Skin epidermis (tissue), 12 donors: ENCODE results near the gene DUS1L.

Experiments used
- H3K27ac ChIP-seq, 21 experiments: fragments of 200-600 bp; sonication (generic) in 11 of 21; one replicate each; pipeline ENCODE4 v1.5.0; 2020; ENCODE audit warnings: mild to moderate bottlenecking in 3 of 21, inconsistent platforms in 2 of 21, moderate library complexity in 2 of 21
- H3K4me3 ChIP-seq, 7 experiments: fragments of 200-600 bp; sonication (generic) in 2 of 7; one replicate each; pipeline ENCODE4 v1.5.0; 2020; ENCODE audit warnings: inconsistent platforms in 2 of 7, mild to moderate bottlenecking in 2 of 7, moderate library complexity in 1 of 7

The DUS1L gene

DNA sequence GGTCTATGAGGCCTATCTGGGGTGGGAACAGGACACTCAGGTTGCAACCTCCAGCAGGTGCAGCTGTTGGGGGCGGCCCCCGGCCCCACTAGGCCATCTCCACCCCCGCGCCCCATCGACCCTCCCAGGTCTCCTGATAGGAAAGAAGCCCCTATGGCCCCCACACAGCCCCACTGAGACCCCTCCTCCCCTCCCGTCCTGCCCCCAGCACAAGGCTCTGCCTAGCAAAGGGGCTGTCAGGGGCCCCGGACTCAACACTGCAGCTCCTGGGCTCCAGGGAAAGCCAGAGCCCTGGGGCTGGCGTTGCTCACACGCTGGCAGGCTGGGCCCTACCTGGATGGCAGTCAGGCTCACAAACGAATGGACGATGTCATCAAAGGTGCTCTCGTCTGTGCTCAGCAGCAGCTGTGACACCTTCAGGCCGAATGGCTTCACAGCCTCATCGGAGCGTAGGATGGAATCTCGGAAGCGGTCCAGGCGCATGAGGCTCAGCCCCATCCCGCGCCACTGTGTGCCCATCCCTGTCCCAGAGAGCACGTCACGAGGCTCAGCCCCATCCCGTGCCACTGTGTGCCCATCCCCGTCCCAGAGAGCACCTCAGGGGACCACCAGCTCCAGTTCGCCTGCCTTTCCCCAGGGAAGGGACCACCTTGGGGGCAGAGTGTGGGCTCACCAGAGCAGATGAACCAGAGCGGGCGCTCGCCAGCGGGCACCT lies 25.1 kb upstream of the DUS1L start:
- no peak overlapping the region for H3K4me3 ChIP-seq
- H3K27ac ChIP-seq = no peak overlapping the region

DNA sequence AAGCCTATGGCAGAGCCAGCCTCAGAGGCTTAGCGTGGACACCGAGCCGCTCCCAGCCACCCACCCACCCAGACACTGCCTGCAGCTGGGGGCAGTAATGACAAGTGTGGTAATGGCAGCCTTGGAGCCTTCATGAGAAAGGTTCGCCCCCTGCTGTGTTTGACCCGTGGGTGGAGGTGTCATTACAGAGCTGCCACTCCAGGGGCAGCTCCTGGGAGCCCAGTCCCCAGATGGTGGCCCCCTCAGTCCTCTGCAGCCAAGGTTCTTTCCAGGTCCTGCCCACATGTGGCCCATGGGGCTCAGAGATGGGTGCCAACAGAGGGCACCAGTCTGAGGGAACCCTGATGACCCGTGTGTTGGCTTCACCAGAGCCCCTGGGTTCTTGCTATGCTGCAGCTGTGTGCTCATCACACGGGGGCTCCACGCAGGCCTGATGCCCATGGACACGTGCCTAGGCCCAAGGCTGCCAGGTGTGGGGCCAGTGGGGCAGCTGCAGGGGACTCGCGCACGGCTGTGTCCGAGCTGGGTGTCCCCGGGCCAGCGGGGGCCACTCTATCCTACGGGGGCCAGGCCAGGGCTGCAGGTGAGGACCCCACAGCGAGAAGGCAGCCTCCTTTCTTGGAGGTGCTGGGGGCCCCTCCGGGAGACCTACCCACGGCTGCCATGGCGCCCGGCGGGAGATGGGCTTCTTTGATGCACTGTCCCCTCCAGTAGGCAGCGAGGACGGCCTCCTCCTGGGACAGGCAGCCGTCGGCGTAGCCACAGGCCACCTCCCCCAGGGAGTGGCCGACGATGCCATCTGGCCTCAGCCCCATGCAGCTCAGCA lies 24.3 kb upstream of the DUS1L start:
- H3K4me3 ChIP-seq = no peak overlapping the region
- H3K27ac ChIP-seq = no peak overlapping the region

DNA sequence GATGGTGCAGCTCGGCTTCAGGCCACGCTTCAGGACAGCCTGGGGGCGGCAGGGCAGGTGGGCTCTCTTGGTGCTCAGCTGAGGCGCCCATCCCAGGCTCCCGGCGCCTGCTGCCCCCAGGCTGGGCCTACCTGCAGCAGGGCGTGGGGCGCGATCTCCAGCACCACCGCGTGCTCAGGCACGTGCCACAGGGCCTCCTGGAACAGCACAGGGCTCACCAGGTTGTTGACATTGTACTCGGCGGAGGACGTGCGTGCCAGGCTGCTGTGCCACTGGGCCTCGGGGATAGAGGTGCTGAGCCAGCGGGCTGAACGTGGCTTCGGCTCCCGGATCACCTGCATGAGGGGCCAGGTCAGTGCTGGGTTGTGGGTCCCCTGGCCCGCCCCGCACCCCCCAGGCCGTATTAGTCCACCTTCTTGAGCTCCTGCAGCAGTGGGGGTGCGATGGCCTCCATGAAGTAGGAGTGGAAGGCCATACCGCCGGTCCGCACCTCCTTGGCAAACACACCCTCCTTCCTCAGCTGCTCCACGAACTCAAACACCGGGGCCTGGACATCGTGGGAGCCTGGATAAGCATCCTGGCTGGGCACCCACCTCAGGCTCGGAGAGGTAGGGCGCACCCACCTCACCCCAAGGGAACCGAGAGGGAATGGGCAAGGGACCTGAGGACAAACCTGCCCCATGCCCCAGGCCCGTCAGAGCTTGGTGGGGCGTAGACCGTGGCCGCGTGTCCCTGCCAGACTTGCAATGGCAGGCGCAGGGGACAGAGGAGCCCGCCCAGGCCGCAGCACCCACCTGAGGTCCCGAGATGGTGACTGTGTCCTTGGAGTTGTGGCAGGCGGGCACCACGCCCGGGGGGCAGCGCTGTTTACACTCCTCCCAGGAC lies 23.5 kb upstream of the DUS1L start:
- no peak overlapping the region for H3K27ac ChIP-seq
- H3K4me3 ChIP-seq = no peak overlapping the region

DNA sequence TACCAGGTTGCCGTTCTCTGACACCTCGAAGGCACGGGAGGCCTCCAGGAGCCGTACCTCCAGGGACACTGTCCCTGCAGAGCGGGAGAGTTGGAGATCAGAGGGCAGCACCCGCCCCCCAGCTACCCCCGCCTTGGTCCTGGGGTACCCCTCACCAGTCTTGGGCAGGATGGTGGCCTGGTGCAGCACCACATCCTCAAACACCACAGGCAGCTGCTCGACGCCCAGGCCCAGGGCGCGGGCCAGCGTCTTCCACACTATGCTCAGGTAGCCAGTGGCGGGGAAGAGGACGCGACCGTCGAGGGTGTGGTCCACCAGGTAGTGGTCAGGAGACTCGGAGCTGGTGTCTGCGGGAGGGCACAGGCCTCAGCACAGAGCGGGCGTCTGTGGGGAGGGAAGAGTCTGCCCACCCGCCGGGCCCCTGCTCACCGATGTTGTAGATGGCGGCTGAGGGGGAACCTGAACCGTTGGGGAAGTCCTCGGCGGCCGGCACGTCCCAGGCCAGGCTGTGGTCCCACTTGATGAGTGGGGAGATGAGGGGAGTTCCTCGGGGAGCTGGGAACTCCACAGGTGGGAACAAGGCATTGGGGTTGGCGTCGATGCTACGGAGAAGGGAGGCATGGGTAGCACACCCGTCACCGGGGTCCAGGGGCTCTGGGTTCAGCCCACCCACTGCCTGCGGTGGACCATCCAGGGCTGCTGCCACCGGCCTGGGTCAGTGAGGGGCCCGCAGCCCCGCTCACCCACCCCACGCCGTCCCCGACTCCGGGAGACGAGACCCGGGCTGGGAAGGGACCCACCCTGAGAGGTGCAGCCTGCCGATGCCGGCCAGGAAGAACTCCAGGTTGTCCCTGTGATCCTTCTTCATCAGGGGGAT lies 22.6 kb upstream of the DUS1L start:
- Histone ChIP-seq H3K4me3 (no peak overlapping the region), H3K27ac (no peak overlapping the region)

DNA sequence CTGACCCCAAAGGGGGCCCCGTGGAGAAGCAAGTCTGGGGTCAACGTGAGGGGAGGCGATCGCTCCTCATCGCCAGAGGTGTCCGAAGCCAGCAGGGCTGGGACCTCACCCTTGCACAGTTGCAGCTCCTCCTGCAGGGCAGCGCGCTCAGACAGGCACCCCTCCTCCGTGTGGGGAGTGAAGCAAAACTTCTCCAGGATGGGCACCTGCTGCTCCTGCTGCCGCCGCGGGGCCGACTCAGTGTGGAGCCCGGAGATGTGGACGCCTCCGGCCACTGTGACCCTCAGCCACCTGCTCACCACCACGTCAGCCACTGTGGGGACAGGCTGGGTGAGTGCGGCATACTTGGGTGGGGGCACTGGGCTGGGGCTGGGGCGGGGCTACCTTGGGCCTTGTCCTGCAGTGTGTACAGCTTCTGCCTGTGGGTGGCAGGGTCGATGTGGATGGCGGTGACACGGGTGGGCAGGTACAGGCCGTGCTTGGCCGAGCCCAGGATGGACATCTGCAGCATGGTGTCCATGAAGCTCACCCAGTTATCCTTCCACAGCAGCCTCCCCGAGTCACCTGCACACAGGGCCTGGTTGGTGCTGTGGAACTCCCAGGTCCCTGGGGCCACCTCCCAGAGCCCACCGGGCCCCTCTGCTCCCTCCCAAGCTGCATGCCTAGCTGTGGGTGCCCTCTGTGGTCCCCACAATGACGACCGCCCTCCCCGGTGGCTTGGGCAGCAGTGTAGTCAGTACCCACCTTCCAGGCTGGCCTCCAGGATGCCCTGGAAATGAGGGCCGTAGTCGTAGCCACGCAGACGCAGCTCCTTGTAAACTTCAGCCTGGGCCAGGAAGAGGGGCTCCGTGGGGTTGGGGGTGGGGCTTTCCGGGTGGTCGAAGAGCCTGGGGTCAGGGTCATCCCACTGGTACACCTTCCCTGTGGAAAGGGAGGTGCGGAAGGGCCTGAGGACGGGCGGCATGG lies 21.6 kb upstream of the DUS1L start:
- H3K4me3 ChIP-seq = no peak overlapping the region

DNA sequence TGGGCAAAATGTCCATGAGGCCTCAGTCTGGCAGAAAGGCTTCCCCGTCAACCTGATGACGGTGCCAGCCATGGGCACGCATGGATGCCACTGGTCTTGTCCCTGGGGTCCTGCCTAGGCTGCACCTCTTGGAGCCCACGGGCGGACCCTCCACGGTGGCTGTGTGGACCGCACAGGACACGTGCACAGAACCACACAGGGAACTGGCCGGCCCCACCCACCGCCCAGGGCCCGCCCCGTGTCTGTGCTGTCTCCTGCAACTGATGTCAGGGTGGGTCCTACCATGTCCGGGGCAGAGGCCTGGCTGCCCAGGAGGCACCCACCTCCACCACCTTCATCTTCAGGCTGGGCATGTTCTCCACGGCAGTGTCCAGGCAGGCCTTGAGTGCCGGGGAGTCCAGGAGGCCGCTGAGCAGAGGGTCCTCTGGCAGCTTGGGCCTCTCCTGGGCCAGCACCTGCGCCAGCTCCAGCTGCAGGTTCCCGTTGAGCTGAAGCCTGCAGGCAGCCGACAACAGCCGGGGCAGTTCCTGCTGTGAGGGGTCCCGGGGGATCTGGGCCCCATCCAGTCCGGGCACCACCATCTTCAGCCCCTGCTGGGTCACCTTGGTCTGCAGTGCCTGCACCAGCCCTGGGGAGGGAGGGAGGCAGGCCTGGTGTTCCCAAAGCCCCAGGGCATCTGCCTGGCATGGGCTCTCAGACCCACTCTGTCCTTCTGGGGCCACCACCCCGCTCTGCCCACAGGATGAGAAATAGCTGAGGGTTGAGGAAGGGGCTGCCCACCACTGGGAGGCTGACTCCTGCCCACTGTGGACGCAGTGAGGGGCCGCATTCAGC lies 20.5 kb upstream of the DUS1L start:
- Histone ChIP-seq H3K27ac (no peak overlapping the region), H3K4me3 (no peak overlapping the region)

More for the DNA sequence above, 21.6 kb upstream of the DUS1L start:
- no peak overlapping the region for H3K27ac ChIP-seq

DNA sequence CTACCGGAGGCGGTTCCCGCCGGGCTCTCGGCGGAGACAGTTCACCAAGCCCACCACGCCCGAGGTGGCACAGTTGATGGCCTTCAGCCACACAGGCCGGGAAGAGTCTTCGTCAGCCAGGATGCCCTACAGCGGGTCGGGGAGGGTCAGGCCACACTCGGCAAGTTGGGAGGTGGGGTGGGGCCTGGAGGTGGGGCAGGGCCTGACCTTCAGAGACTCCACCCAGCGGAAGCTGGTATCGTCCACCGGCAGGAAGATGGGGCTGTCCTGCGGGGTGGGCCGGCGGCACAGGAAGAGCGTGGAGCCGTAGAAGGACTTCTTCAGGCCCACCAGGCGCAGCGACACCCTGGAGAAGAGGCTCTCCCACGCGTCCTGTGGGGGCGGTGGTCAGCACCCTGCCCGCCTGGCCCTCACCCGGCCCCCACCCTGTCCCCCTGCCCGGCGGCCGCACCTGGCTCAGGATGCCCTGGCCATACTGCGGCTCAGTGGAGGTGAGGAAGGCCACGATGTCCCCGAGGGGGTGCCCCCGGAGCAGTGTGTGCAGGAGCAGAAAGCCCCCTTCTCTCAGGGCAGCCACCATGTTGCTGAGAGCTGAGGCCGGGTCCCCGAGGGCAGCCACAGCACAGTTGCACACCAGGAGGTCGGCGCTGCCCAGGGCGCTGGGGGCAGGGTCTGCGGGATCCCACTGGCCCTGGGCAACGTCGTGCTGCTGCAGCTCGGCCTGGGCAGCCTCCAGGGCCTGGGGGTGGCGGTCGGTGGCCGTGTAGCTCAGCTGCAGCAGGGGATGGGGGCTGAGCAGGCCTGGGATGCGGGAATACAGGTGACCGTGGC lies 19.6 kb upstream of the DUS1L start:
- Histone ChIP-seq H3K27ac (no peak overlapping the region), H3K4me3 (no peak overlapping the region)

DNA sequence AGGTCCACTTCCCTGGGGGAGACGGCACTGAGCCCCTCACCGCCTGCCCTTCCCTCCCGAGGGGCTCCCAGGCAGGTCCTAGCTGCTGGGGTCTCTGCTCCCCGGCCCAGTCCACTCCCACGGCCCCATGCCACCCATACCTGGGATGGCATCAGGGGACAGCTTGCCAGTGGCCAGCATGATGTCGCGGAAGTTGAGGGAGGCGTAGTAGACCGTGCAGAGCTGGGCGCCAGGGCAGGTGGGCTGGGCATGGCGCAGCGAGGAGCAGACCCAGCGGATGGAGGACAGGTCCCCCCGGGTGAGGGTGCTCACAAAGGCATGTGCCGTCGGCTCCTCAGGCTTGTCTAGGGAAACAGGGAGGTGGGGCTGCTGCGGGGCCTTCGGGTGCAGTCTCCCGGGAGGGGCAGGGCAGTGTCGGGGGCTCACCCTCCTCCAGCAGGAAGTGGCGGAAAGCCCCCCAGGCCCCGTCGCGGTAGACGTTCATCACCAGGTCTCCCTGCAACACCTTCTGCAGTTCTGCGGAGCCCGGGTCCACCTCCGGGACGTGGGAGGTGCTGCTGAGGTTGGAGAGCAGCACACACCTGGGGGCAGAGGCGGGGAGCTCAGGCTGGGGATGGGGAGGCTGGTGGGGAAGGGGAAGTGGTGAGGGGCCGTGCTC lies 18.9 kb upstream of the DUS1L start:
- H3K4me3 ChIP-seq = no peak overlapping the region
- H3K27ac ChIP-seq = no peak overlapping the region

DNA sequence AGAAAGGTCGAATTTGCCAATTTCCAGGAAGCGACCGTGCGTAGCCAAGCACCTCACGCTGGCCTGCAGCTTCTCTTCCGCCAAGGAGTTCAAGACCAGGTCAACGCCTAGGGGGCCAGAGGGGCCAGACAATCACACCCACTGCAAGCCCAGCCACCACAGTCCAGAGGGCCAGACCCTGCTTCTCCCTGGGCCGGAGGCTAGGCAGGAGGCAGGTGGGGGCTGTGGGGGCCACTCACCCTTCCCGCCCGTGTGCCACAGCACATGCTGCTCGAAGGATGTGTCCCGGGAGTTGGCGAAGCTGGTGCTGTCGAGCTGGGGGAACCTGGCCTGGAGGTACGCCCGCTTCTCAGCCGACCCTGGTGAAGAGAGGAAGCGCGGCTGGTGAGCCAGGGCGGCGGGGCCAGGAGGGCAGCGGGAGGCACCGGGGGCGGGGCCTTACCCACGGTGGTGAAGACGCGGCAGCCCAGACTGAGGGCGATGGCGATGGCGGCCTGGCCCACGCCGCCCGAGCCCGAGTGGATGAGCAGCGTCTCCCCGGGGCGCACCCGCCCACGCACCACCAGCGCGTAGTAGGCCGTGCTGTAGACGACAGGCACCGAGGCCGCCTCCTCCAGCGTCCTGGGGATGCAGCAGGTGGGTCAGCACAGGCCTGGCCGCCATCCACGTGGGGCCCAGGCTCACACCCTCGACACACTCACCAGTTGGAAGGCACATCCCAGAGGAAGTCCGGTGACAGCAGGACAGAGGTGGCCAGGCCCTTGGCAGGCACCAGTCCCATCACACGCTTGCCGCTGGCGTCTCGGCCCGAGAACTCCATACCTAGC lies 18.1 kb upstream of the DUS1L start:
- Histone ChIP-seq H3K4me3 (no peak overlapping the region), H3K27ac (no peak overlapping the region)

DNA sequence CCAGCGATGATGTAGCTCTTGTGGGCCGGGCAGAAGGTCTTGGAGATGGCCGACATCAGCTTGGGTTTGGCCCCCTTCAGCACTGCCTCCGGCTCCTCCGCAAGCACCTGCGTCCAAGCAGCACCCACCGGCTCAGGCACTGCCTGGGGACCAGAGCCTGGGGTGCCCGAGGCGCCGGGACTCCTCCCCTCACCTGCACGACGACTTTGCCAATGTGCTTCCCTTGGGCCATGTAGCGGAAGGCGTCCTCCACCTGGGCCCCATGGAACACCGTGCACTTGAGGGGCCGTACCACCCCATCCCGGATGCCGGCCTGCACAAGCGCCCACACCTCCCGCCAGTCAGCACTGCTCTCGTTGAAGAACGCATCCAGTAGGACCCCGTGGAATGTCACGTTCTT lies 17.4 kb upstream of the DUS1L start:
- H3K27ac ChIP-seq = no peak overlapping the region
- no peak overlapping the region for H3K4me3 ChIP-seq

DNA sequence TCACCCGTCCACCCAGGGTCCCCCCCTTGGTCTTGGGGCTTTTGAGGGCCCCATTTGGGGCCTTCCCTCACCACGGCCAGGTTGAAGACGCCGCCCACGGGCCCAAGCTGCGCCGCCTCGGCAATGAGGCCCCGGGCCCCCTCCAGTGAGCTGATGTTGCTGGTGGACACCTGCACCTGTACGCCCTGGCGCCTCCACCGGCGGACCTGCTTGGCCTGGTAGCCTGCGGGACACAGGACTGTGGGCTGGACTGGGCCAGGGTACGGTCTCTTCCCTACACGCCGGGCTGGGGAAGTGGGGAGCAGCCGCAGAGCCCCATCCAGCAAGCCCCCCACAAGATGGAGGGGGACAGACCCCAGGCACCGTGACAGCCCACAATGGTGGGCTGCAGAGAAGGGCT lies 16.9 kb upstream of the DUS1L start:
- Histone ChIP-seq H3K4me3 (no peak overlapping the region), H3K27ac (no peak overlapping the region)

DNA sequence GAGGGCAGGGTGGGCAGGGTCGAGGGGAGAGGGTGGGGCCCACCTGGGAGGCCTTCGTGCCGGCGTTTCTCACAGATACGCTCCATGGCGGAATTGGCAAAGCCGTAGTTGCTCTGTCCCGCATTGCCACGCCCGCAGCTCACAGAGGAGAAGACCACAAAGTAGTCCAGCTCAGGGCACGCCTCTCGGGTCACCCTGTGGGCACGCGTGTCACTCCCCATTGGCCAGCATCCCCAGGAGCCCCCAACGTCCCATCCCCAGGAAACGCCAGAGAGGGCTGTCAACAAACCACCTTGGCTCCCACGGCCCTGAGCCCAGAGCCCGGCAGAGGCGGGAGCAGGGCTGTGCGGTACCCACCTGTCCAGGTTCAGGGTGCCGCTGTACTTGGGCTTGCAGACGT lies 16.4 kb upstream of the DUS1L start:
- Histone ChIP-seq H3K4me3 (no peak overlapping the region), H3K27ac (no peak overlapping the region)

DNA sequence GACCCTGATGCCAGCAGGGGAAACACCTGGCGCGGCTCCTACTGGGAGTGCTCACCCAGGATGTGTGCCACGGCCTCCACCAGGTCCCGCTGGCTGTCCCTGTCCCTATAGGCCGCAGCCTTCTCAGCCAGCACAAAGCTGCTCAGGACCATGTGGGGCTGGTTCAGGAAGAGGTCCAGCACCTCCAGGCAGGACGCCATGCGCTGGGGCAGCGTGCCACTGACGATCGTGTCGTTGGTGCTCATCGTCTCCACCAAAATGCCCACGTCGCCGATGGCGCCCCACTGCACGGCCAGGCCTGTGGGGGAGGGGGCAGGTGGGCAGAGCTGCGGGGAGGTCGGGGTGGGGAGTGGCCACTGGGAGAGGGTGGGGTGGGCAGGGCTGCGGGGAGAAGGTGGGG lies 15.9 kb upstream of the DUS1L start:
- H3K4me3 ChIP-seq = no peak overlapping the region
- H3K27ac ChIP-seq = no peak overlapping the region

DNA sequence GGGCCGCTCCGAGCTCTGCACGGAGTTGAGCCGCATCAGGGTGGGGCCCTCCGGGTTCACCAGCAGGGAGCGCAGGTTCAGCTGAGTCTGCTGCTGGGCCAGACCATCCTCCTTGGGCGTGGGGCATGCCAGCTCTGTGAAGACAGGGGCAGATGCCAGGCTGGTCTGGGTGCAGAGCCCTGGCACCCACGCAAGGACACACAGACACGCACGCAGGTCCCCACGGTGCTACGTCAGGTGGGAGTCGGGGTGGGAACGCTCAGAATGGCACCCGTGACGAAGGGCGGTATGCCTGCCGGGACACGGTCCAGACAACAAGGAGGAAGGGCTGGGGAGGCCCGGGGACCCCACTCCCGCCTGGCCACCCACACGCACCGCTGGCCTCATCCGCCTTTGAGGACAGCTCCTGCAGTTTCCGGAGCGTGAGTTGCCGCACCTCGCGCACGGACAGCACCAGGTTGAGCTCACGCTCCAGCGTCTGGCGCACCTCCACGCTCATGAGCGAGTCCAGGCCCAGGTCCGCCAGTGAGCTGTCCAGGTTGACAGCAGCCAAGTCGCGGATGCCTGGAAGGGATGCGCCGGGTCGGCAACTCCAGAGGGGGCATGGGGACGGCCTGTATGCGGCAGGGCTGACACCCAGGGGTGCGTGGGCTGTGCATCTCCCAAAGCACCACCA lies 15.3 kb upstream of the DUS1L start:
- Histone ChIP-seq H3K27ac (no peak overlapping the region), H3K4me3 (no peak overlapping the region)
